SH-SY5Y (cell line): Measurements from ENCODE around the gene FANCC.

ENCODE experiments used
- GATA2 ChIP-seq: IDR thresholded peaks from 2 replicates; pipeline ENCODE4 v1.6.1; 2011; ENCODE audit warnings: mild to moderate bottlenecking, low read depth, low read length
- GATA3 ChIP-seq: IDR thresholded peaks from 2 replicates; pipeline ENCODE4 v1.6.1; 2011; ENCODE audit warnings: low read depth, mild to moderate bottlenecking, low read length, moderate library complexity

GRCh38 chr9:95071450-95071849 is 246.1 kb downstream of the FANCC start:
- TF ChIP-seq GATA3: no peak
- no peak for TF ChIP-seq GATA2
